ENCODE results near the gene CTSH.

CTSH gene

DNA sequence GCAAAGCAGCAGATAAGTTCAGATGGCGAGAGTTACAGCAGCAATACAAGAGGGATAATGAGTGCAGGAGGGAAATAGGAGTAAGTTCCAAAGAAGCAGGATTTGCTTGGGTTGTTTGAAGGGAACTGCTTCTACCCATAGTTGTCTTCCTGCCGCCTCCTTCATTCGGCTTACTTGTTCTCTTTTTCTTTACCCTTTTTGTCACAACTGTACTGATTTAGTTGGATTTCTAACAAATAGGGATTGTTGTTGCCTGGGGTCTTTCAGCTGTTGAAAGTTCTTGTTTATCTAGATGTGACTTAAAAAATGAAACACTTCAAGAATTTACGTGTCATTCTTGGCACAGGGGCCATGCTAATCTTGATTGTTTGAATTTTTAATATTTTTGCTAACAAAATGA, 46.3 kb downstream of the CTSH start:
- peaks cover 93% of the 10 kb centered on the region for H3K36me3 ChIP-seq

GRCh38 chr15:78895471-78895870, 49.4 kb downstream of the CTSH start:
- no peak overlapping the region for H3K27ac ChIP-seq
- no peak overlapping the region for H3K4me3 ChIP-seq (ENCODE audit: low read depth, low read length)
- no peak for DNase-seq
- no peaks in the 10 kb centered on the region for H3K27me3 ChIP-seq (ENCODE audit: insufficient read depth, low read depth, severe bottlenecking)
- peaks cover 94% of the 10 kb centered on the region for H3K36me3 ChIP-seq
- H3K9me3 ChIP-seq (ENCODE audit: severe bottlenecking): no peaks in the 10 kb centered on the region
- TF ChIP-seq, protein P1, sequence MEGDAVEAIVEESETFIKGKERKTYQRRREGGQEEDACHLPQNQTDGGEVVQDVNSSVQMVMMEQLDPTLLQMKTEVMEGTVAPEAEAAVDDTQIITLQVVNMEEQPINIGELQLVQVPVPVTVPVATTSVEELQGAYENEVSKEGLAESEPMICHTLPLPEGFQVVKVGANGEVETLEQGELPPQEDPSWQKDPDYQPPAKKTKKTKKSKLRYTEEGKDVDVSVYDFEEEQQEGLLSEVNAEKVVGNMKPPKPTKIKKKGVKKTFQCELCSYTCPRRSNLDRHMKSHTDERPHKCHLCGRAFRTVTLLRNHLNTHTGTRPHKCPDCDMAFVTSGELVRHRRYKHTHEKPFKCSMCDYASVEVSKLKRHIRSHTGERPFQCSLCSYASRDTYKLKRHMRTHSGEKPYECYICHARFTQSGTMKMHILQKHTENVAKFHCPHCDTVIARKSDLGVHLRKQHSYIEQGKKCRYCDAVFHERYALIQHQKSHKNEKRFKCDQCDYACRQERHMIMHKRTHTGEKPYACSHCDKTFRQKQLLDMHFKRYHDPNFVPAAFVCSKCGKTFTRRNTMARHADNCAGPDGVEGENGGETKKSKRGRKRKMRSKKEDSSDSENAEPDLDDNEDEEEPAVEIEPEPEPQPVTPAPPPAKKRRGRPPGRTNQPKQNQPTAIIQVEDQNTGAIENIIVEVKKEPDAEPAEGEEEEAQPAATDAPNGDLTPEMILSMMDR (IDR thresholded peaks at IDR 0.05; ENCODE audit: low read depth, low read length): no peak

More for the DNA sequence above, 46.3 kb downstream of the CTSH start:
- H3K27me3 ChIP-seq (ENCODE audit: insufficient read depth, low read depth, severe bottlenecking): no peaks in the 10 kb centered on the region
- H3K9me3 ChIP-seq (ENCODE audit: severe bottlenecking): no peaks in the 10 kb centered on the region
- H3K4me3 ChIP-seq (ENCODE audit: low read depth, low read length): no peak overlapping the region
- no peak overlapping the region for H3K27ac ChIP-seq
- no peak for DNase-seq
- TF ChIP-seq, protein P1 (IDR thresholded peaks at IDR 0.05; ENCODE audit: low read depth, low read length): no peak

GRCh38 chr15:78893538-78893937, 51.3 kb downstream of the CTSH start:
- no peak overlapping the region for H3K27ac ChIP-seq
- no peak overlapping the region for H3K4me3 ChIP-seq (ENCODE audit: low read depth, low read length)
- no peaks in the 10 kb centered on the region for H3K27me3 ChIP-seq (ENCODE audit: insufficient read depth, low read depth, severe bottlenecking)
- peaks cover 93% of the 10 kb centered on the region for H3K36me3 ChIP-seq
- TF ChIP-seq, protein P1 (IDR thresholded peaks at IDR 0.05; ENCODE audit: low read depth, low read length): no peak
- no peaks in the 10 kb centered on the region for H3K9me3 ChIP-seq (ENCODE audit: severe bottlenecking)
- DNase-seq: no peak

- TF ChIP-seq, protein P1 (IDR thresholded peaks at IDR 0.05; ENCODE audit: low read depth, low read length): no peak
- Histone ChIP-seq H3K36me3 (peaks cover 97% of the 10 kb centered on the region), H3K9me3 (ENCODE audit: severe bottlenecking) (no peaks in the 10 kb centered on the region), H3K27me3 (ENCODE audit: insufficient read depth, low read depth, severe bottlenecking) (no peaks in the 10 kb centered on the region), H3K27ac (no peak overlapping the region), H3K4me3 (ENCODE audit: low read depth, low read length) (no peak overlapping the region)
- no peak for DNase-seq
Observed at GRCh38 chr15:78889000-78889399, 55.8 kb downstream of the CTSH start.

GRCh38 chr15:78881681-78882080, 63.2 kb downstream of the CTSH start:
- no peaks in the 10 kb centered on the region for H3K27me3 ChIP-seq (ENCODE audit: insufficient read depth, low read depth, severe bottlenecking)
- H3K4me3 ChIP-seq (ENCODE audit: low read depth, low read length): no peak overlapping the region
- no peak for DNase-seq
- no peaks in the 10 kb centered on the region for H3K9me3 ChIP-seq (ENCODE audit: severe bottlenecking)
- peaks cover 67% of the 10 kb centered on the region for H3K36me3 ChIP-seq
- TF ChIP-seq, protein P1 (IDR thresholded peaks at IDR 0.05; ENCODE audit: low read depth, low read length): no peak
- no peak overlapping the region for H3K27ac ChIP-seq

GRCh38 chr15:78880813-78881212, 64.0 kb downstream of the CTSH start:
- Histone ChIP-seq H3K4me3 (ENCODE audit: low read depth, low read length) (no peak overlapping the region), H3K27ac (peak overlapping the region; percentile 43), H3K27me3 (ENCODE audit: insufficient read depth, low read depth, severe bottlenecking) (no peaks in the 10 kb centered on the region), H3K36me3 (peaks cover 58% of the 10 kb centered on the region), H3K9me3 (ENCODE audit: severe bottlenecking) (no peaks in the 10 kb centered on the region)
- no peak for DNase-seq
- TF ChIP-seq, protein P1 (IDR thresholded peaks at IDR 0.05; ENCODE audit: low read depth, low read length): no peak

Data from WERI-Rb-1 (cell line).